Measurements from ENCODE around the gene REC8.

DNA sequence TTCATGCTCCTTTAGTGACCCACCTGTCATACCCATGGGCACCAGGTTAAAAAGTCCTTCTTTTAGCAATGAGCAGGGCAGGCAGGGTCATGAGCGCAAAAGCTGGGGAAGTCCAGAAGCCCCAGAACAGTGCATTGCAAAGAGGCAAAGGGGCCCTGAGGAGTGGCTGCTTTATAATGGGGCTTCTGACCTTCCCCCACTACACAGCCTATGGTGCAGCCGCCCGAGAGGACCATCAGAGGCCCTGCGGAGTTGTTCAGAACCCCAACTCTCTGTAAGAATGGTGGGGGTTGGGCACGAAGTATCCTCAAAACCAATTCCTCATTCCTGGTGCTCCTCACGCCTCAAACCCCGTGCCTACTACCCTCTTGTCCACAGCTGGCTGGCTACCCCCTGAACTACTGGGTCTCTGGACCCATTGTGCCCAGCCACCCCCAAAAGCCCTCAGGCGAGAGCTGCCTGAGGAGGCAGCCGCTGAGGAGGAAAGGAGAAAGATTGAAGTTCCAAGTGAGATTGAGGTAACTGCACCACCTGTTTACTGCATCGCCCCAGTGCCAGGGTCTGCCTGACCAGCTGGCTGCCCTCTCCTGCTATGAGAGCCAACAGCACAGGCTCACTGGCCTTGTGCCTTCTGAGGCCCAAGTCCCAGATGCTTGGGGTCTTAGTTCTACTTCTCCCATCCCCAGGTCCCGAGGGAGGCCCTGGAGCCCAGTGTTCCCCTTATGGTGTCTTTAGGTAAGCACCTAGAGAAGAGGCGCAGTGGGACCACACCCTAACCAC lies 6.7 kb downstream of the REC8 start:
- TF ChIP-seq EP300 (IDR thresholded peaks at IDR 0.05): no peak
- TF ChIP-seq, protein P1, sequence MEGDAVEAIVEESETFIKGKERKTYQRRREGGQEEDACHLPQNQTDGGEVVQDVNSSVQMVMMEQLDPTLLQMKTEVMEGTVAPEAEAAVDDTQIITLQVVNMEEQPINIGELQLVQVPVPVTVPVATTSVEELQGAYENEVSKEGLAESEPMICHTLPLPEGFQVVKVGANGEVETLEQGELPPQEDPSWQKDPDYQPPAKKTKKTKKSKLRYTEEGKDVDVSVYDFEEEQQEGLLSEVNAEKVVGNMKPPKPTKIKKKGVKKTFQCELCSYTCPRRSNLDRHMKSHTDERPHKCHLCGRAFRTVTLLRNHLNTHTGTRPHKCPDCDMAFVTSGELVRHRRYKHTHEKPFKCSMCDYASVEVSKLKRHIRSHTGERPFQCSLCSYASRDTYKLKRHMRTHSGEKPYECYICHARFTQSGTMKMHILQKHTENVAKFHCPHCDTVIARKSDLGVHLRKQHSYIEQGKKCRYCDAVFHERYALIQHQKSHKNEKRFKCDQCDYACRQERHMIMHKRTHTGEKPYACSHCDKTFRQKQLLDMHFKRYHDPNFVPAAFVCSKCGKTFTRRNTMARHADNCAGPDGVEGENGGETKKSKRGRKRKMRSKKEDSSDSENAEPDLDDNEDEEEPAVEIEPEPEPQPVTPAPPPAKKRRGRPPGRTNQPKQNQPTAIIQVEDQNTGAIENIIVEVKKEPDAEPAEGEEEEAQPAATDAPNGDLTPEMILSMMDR (IDR thresholded peaks at IDR 0.05): no peak
- TF ChIP-seq POLR2A (IDR thresholded peaks at IDR 0.05): no peak

All from ovary (tissue), 3 donors.